Hematopoietic multipotent progenitor cell treated with erythropoietin and hydrocortisone succinate and interleukin-3 and kit ligand, for 15 days (in vitro differentiated cells): ENCODE measurements around the gene TMEM198.

Experiments
- DNase-seq: peaks from one replicate; pipeline ENCODE4 v3.0.0-alpha.2; 2015; ENCODE audit warnings: low spot score

Gene TMEM198

GRCh38 chr2:219543596-219544358, at the start of gene TMEM198, which contains the start of gene CHPF:
Gene TMEM198, plus strand, starts transcription at chr2:219544028. Its CDS starts 700 bp downstream, at chr2:219544728.
Gene CHPF, minus strand, starts transcription at chr2:219543809. Its CDS starts 271 bp downstream, at chr2:219543538.
- DNase-seq = peak; percentile 72

- no peak for DNase-seq
Measured at GRCh38 chr2:219494952-219495530, 48.8 kb upstream of the TMEM198 start.

GRCh38 chr2:219495531-219496122, 48.2 kb upstream of the TMEM198 start:
- peak; percentile 62 for DNase-seq

- no peak for DNase-seq
Measured at GRCh38 chr2:219496247-219496824, 47.5 kb upstream of the TMEM198 start.

- no peak for DNase-seq
Measured at GRCh38 chr2:219496825-219497494, 46.9 kb upstream of the TMEM198 start.

GRCh38 chr2:219497495-219498279, 46.1 kb upstream of the TMEM198 start:
- peak; percentile 10 for DNase-seq

- peak; percentile 93 for DNase-seq
Measured at GRCh38 chr2:219498280-219499057, 45.4 kb upstream of the TMEM198 start, which contains the start of gene GMPPA. Gene GMPPA, plus strand, starts transcription at chr2:219498891. Its CDS starts 1,085 bp downstream, at chr2:219499976.

GRCh38 chr2:219499058-219499307, 44.8 kb upstream of the TMEM198 start:
- no peak for DNase-seq

GRCh38 chr2:219499555-219499954, 44.3 kb upstream of the TMEM198 start:
- DNase-seq = no peak

GRCh38 chr2:219500135-219500534, 43.7 kb upstream of the TMEM198 start:
- DNase-seq = no peak

GRCh38 chr2:219501849-219502248, 42.0 kb upstream of the TMEM198 start:
- no peak for DNase-seq

GRCh38 chr2:219502618-219503017, 41.2 kb upstream of the TMEM198 start:
- no peak for DNase-seq

- no peak for DNase-seq
Measured at GRCh38 chr2:219505585-219505984, 38.2 kb upstream of the TMEM198 start.

GRCh38 chr2:219506153-219506801, 37.6 kb upstream of the TMEM198 start:
- no peak for DNase-seq

- DNase-seq = no peak
Measured at GRCh38 chr2:219506802-219507526, 36.9 kb upstream of the TMEM198 start.

- no peak for DNase-seq
Measured at GRCh38 chr2:219507581-219508443, 36.0 kb upstream of the TMEM198 start.

- no peak for DNase-seq
Measured at GRCh38 chr2:219508444-219508734, 35.4 kb upstream of the TMEM198 start.

GRCh38 chr2:219508971-219509779, 34.7 kb upstream of the TMEM198 start:
- peak; percentile 15 for DNase-seq
